K562 (cell line): ENCODE results near the gene RNF224. TPM values are rescaled to one million over a fixed set of nuclear protein-coding genes. Genes with fewer than 3 reads are reported as not detected.
A peak's percentile ranks its signal among the peaks of the same experiment; 100 is the strongest.
"Not testable (repeated sequence)": the region's sequence is repeated elsewhere in the genome, so short reads cannot be mapped to it uniquely, and the experiment has no call there.

ENCODE experiments used
- ATAC-seq: fragments of 200-7000 bp; cut with Tn5 transposase; 3 replicates; pipeline ENCODE4 v1.9.1; 2020; ENCODE audit warnings: moderate library complexity
- BruUV-seq: library from RNA; stranded (reverse); fragments of 400-500 nt; replicated peaks from 2 replicates; lab custom pipeline; 2021; lab: Mats Ljungman, UMichigan
- CTCF ChIA-PET: fragments of 300-600 bp; formaldehyde crosslinking; extraction: SDS; loops from one replicate; lab custom pipeline; 2021; ENCODE audit warnings: low intra/inter-chr PET ratio; lab: Yijun Ruan, JAX
- POLR2A ChIA-PET: fragments of 300-600, 350-650 bp; sonication (Branson Sonifier 250); formaldehyde crosslinking; extraction: SDS; loops from one replicate; lab custom pipeline; 2021; ENCODE audit warnings: antibody characterized with exemption, inconsistent platforms; lab: Yijun Ruan, JAX
- DNase-seq, 4 experiments: peaks; one replicate each; pipeline versions ENCODE4 v3.0.0 to v3.0.0-alpha.2; 2011 to 2018; ENCODE audit warnings: low spot score in 3 of 4, mixed read lengths in 3 of 4; ENCODE audit errors: extremely low read depth in 1 of 4
- FAIRE-seq: peaks from 2 replicates; lab custom pipeline; 2011; peaks lifted over from hg19 to GRCh38; lab: Jason Lieb, UNC
- H2AFZ ChIP-seq: 2 replicates; pipeline ENCODE4 v1.6.0; 2011; ENCODE audit warnings: low read depth, low read length, control low read depth, inconsistent platforms
- H3K27ac ChIP-seq: fragments of 200-600 bp; 3 replicates; pipeline ENCODE4 v1.8.0; 2011; ENCODE audit warnings: low read depth, mild to moderate bottlenecking, control low read depth, inconsistent platforms, low read length, moderate library complexity, mixed read lengths; ENCODE audit errors: extremely low read depth
- H3K27me3 ChIP-seq, 2 experiments: fragments of 300-600 bp in 1 of 2; 2 replicates in 1 of 2; 3 replicates in 1 of 2; pipeline versions ENCODE4 v1.6.0 to v1.8.0; 2011; ENCODE audit warnings: inconsistent platforms in 2 of 2, low read length in 2 of 2, mild to moderate bottlenecking in 1 of 2, mixed read lengths in 1 of 2, moderate library complexity in 1 of 2; ENCODE audit not compliant: control insufficient read depth in 2 of 2, insufficient read depth in 2 of 2
- H3K36me3 ChIP-seq: fragments of 300-600 bp; 3 replicates; pipeline ENCODE4 v1.8.0; 2011; ENCODE audit warnings: mild to moderate bottlenecking, low read length, inconsistent platforms; ENCODE audit not compliant: control insufficient read depth, insufficient read depth
- H3K4me1 ChIP-seq, 2 experiments: fragments of 200-600 bp in 1 of 2; replicated peaks in 1 of 2; 2 replicates in 1 of 2; 3 replicates in 1 of 2; pipeline versions ENCODE4 v1.5.1 to v1.8.0; 2011; ENCODE audit warnings: inconsistent platforms in 2 of 2, low read length in 2 of 2, mild to moderate bottlenecking in 1 of 2, mixed read lengths in 1 of 2, moderate library complexity in 1 of 2; ENCODE audit not compliant: control insufficient read depth in 2 of 2, insufficient read depth in 2 of 2
- H3K4me2 ChIP-seq: 2 replicates; pipeline ENCODE4 v1.6.1; 2011; ENCODE audit warnings: low read length, control low read depth, inconsistent platforms, mixed read lengths; ENCODE audit not compliant: insufficient read depth
- H3K4me3 ChIP-seq: fragments of 200-600 bp; sonication (generic), shearing (Covaris generic); 2 replicates; pipeline ENCODE4 v1.5.1; 2016; ENCODE audit warnings: control low read depth, inconsistent platforms
- H3K79me2 ChIP-seq: fragments of 200-600 bp; 3 replicates; pipeline ENCODE4 v1.8.0; 2011; ENCODE audit warnings: low read length, inconsistent platforms; ENCODE audit not compliant: control insufficient read depth, insufficient read depth
- H3K9ac ChIP-seq, 2 experiments: 2 replicates each; pipeline versions ENCODE4 v1.6.0 to v1.6.1; 2011; ENCODE audit warnings: low read depth in 2 of 2, low read length in 2 of 2, control low read depth in 1 of 2, inconsistent platforms in 1 of 2, mild to moderate bottlenecking in 1 of 2, mixed read lengths in 1 of 2; ENCODE audit not compliant: insufficient read depth in 1 of 2
- H3K9me1 ChIP-seq: one replicate; pipeline ENCODE4 v1.6.0; 2011; ENCODE audit warnings: inconsistent platforms, mild to moderate bottlenecking, low read length, moderate library complexity; ENCODE audit not compliant: control insufficient read depth, insufficient read depth
- H3K9me3 ChIP-seq: replicated peaks from 2 replicates; pipeline ENCODE4 v1.5.1; 2011; ENCODE audit warnings: low read depth, low read length, inconsistent platforms; ENCODE audit not compliant: control insufficient read depth, insufficient read depth
- H4K20me1 ChIP-seq: replicated peaks from 2 replicates; pipeline ENCODE4 v1.6.1; 2011; ENCODE audit warnings: low read length, inconsistent platforms, mixed read lengths; ENCODE audit not compliant: control insufficient read depth, insufficient read depth
- CCNT2 ChIP-seq: IDR thresholded peaks from 2 replicates; pipeline ENCODE4 v1.6.1; 2011; ENCODE audit warnings: borderline replicate concordance, low read depth, mild to moderate bottlenecking, moderate library complexity, mixed read lengths, low read length; ENCODE audit not compliant: insufficient read length; ENCODE audit errors: extremely low read depth
- FIP1L1 ChIP-seq: fragments of 200-400 bp; formaldehyde crosslinking; IDR thresholded peaks from 2 replicates; pipeline ENCODE4 v1.6.1; 2018; ENCODE audit warnings: mild to moderate bottlenecking, low read depth, low read length; ENCODE audit not compliant: poor library complexity, severe bottlenecking
- KDM5B ChIP-seq: fragments of 200-600 bp; sonication (generic); IDR thresholded peaks from 2 replicates; pipeline ENCODE4 v1.6.1; 2012; ENCODE audit warnings: low read depth, mild to moderate bottlenecking, moderate library complexity, low read length, control low read depth, inconsistent platforms; ENCODE audit not compliant: insufficient replicate concordance
- PHF8 ChIP-seq: fragments of 200-600 bp; sonication (generic); IDR thresholded peaks from 2 replicates; pipeline ENCODE4 v1.6.1; 2012; ENCODE audit warnings: mixed run types, mild to moderate bottlenecking, inconsistent platforms, low read length, moderate library complexity, borderline replicate concordance
- POLR2AphosphoS5 ChIP-seq: IDR thresholded peaks from 2 replicates; pipeline ENCODE4 v1.6.1; 2011; ENCODE audit warnings: mild to moderate bottlenecking, low read depth, low read length, moderate library complexity; ENCODE audit not compliant: control insufficient read depth, insufficient read depth
- POLR2G ChIP-seq: fragments of 200-400 bp; formaldehyde crosslinking; IDR thresholded peaks from 2 replicates; pipeline ENCODE4 v1.6.1; 2017; ENCODE audit warnings: low read depth, mild to moderate bottlenecking, antibody characterized with exemption, low read length, moderate library complexity
- RBFOX2 ChIP-seq: fragments of 200-400 bp; formaldehyde crosslinking; IDR thresholded peaks from 2 replicates; pipeline ENCODE4 v1.6.1; 2017; ENCODE audit warnings: low read depth, mild to moderate bottlenecking, low read length, moderate library complexity
- ZFX ChIP-seq: sonication (generic); formaldehyde crosslinking; IDR thresholded peaks from 2 replicates; pipeline ENCODE4 v1.8.0; 2022; ENCODE audit warnings: mild to moderate bottlenecking, missing genetic modification reagents, moderate library complexity
- WGBS: fragments of 100-300 bp; shearing (Covaris generic); methylation state at CpG from one replicate; pipeline ENCODE4 v1.1.6; 2016; ENCODE audit warnings: low coverage, mixed read lengths; ENCODE audit not compliant: insufficient coverage; ENCODE audit errors: missing lambda C conversion rate; 5-methylcytosine and 5-hydroxymethylcytosine counted together
- in situ Hi-C: fragments of 300-500 bp; cut with MboI; formaldehyde crosslinking; loops from 4 replicates; pipeline ENCODE4 v1.15.0; 2018; ENCODE audit warnings: inconsistent platforms, mixed read lengths
- intact Hi-C: fragments of 100-400 bp; cut with micrococcal nuclease; formaldehyde crosslinking; loops from 2 replicates; pipeline ENCODE4 v1.14.2; 2022
- polyA plus RNA-seq, 8 experiments: library from polyadenylated mRNA; depleted of rRNA in 4 of 8; stranded (reverse) in 5 of 8; unstranded in 3 of 8; fragments of >200 nt; fragmentation: Nextera tagmentation in 2 of 8; fragmentation: Illumina TruSeq in 1 of 8; extraction: Ambion mirVana in 2 of 8; extraction: Trizol in 1 of 8; gene quantifications; 2 replicates each; pipeline versions ENCODE4 v1.2.1 to v1.2.3, GENCODE V29; 2011 to 2014; ENCODE audit warnings: inconsistent platforms in 1 of 8, missing spikeins in 1 of 8
- total RNA-seq, 7 experiments: library from RNA; depleted of rRNA in 6 of 7; stranded (reverse); fragments of >200 nt in 6 of 7; fragmentation: Illumina TruSeq in 2 of 7; extraction: Trizol in 2 of 7; gene quantifications; 2 replicates each; pipeline versions ENCODE4 v1.2.1 to v1.2.3, GENCODE V29; 2011 to 2021; ENCODE audit warnings: low replicate concordance in 1 of 7
- TF ChIP-seq, protein P1 (sequence below): sonication (generic); formaldehyde crosslinking; IDR thresholded peaks from 2 replicates; pipeline ENCODE4 v1.8.0; 2022; ENCODE audit warnings: mild to moderate bottlenecking, missing genetic modification reagents

RNF224 gene
- total and polyA plus RNA-seq, 9 of the 15 experiments (the other 6 are each of a cell fraction or from before 2014, with no cell fraction given), result not detected

DNA sequence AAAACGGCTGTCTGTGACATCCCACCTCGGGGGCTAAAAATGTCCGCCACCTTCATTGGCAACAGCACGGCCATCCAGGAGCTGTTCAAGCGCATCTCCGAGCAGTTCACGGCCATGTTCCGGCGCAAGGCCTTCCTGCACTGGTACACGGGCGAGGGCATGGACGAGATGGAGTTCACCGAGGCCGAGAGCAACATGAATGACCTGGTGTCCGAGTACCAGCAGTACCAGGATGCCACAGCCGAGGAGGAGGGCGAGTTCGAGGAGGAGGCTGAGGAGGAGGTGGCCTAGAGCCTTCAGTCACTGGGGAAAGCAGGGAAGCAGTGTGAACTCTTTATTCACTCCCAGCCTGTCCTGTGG lies 15.9 kb downstream of the RNF224 start:
- H2AFZ ChIP-seq, H3K4me3 ChIP-seq, H3K27ac ChIP-seq, H3K9me3 ChIP-seq, DNase-seq, ATAC-seq, H3K9me1 ChIP-seq, CTCF ChIA-PET, H3K27me3 ChIP-seq: not testable (repeated sequence)
- TF ChIP-seq PHF8 (peak; percentile 11; the same call in 1 of the 2 replicates), KDM5B (peak; percentile 5), ZFX (CRISPR knock-in tag) (peak; percentile 43), FIP1L1 (peak; percentile 39), POLR2G (peak; percentile 79), CCNT2 (peak; percentile 4), RBFOX2 (peak; percentile 76), POLR2AphosphoS5 (0 out of 2 replicates have a peak, but pooled peaks have one; percentile 5)
- TF ChIP-seq, protein P1, sequence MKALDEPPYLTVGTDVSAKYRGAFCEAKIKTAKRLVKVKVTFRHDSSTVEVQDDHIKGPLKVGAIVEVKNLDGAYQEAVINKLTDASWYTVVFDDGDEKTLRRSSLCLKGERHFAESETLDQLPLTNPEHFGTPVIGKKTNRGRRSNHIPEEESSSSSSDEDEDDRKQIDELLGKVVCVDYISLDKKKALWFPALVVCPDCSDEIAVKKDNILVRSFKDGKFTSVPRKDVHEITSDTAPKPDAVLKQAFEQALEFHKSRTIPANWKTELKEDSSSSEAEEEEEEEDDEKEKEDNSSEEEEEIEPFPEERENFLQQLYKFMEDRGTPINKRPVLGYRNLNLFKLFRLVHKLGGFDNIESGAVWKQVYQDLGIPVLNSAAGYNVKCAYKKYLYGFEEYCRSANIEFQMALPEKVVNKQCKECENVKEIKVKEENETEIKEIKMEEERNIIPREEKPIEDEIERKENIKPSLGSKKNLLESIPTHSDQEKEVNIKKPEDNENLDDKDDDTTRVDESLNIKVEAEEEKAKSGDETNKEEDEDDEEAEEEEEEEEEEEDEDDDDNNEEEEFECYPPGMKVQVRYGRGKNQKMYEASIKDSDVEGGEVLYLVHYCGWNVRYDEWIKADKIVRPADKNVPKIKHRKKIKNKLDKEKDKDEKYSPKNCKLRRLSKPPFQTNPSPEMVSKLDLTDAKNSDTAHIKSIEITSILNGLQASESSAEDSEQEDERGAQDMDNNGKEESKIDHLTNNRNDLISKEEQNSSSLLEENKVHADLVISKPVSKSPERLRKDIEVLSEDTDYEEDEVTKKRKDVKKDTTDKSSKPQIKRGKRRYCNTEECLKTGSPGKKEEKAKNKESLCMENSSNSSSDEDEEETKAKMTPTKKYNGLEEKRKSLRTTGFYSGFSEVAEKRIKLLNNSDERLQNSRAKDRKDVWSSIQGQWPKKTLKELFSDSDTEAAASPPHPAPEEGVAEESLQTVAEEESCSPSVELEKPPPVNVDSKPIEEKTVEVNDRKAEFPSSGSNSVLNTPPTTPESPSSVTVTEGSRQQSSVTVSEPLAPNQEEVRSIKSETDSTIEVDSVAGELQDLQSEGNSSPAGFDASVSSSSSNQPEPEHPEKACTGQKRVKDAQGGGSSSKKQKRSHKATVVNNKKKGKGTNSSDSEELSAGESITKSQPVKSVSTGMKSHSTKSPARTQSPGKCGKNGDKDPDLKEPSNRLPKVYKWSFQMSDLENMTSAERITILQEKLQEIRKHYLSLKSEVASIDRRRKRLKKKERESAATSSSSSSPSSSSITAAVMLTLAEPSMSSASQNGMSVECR (CRISPR knock-in tag), result peak; percentile 38; the same call in 1 of the 2 replicates
- Histone ChIP-seq H3K4me2 (peak overlapping the region; percentile 47), H3K4me1 (peaks cover 24 to 85% of the 10 kb centered on the region in 2 experiments; a peak in 4 of 5 replicates), H3K9ac (peak overlapping the region in 1 of 2 experiments; percentile 100; a peak in 2 of 4 replicates), H4K20me1 (peaks cover 30% of the 10 kb centered on the region), H3K79me2 (peaks cover 53% of the 10 kb centered on the region), H3K36me3 (peaks cover 30% of the 10 kb centered on the region)
- POLR2A ChIA-PET, result interaction anchor here (0.6 to 6.5 kb wide), 19 partner anchors 11 to 869 kb away, joined by 3 to 221 read pairs (median 4); partner anchors contain the start of genes ANAPC2, CARD9, EXD3 and NELFB
- TSS peak; percentile 71 for BruUV-seq
- in situ Hi-C loops (loop anchor here (25.0 kb wide), 1 partner anchor 456 kb away; the partner anchor contains the start of genes CCDC183 and TMEM141), intact Hi-C loops (loop anchor here (5.0 to 10.0 kb wide), 2 partner anchors 59 to 458 kb away; partner anchors contain the start of gene NRARP)
- 89% methylated on average over 9 of the region's 18 CpGs for WGBS
- FAIRE-seq, result peak; percentile 29
